GM19395 (cell line): ENCODE measurements around the gene HELB.
A peak's percentile ranks its signal among the peaks of the same experiment; 100 is the strongest.

Source experiments
- ATAC-seq: cut with Tn5 transposase; IDR thresholded peaks from one replicate; pipeline ENCODE4 v1.9.1; 2021; ENCODE audit warnings: mild to moderate bottlenecking, moderate library complexity; ENCODE audit not compliant: unreplicated experiment

Gene HELB

GRCh38 chr12:66301944-66302826 lies at the start of gene HELB:
Gene HELB, plus strand, starts transcription at chr12:66302493. Its CDS starts 111 bp downstream, at chr12:66302604.
- ATAC-seq = peak; percentile 89

- ATAC-seq = no peak
These were observed 49.5 kb upstream of the HELB start for GRCh38 chr12:66252771-66253170.

GRCh38 chr12:66255737-66256136 lies 46.6 kb upstream of the HELB start:
- no peak for ATAC-seq

GRCh38 chr12:66258011-66258410 lies 44.3 kb upstream of the HELB start:
- no peak for ATAC-seq

GRCh38 chr12:66262737-66263136 lies 39.6 kb upstream of the HELB start:
- ATAC-seq = no peak

- no peak for ATAC-seq
These were observed 33.7 kb upstream of the HELB start for GRCh38 chr12:66268562-66268961.

GRCh38 chr12:66269142-66269541 lies 33.2 kb upstream of the HELB start:
- ATAC-seq = no peak

- ATAC-seq = peak; percentile 77
These were observed 32.4 kb upstream of the HELB start for GRCh38 chr12:66269757-66270383.

GRCh38 chr12:66270613-66271012 lies 31.7 kb upstream of the HELB start:
- ATAC-seq = no peak

- no peak for ATAC-seq
These were observed 29.6 kb upstream of the HELB start for GRCh38 chr12:66272650-66273049.

- ATAC-seq = no peak
These were observed 29.1 kb upstream of the HELB start for GRCh38 chr12:66273147-66273546.

GRCh38 chr12:66275040-66275439 lies 27.3 kb upstream of the HELB start:
- no peak for ATAC-seq

GRCh38 chr12:66279123-66279712 lies 23.1 kb upstream of the HELB start:
- ATAC-seq = no peak

GRCh38 chr12:66280561-66280960 lies 21.7 kb upstream of the HELB start:
- no peak for ATAC-seq

- no peak for ATAC-seq
These were observed 20.0 kb upstream of the HELB start for GRCh38 chr12:66282244-66282643.

GRCh38 chr12:66287275-66287674 lies 15.0 kb upstream of the HELB start:
- ATAC-seq = no peak

GRCh38 chr12:66288121-66288520 lies 14.2 kb upstream of the HELB start:
- no peak for ATAC-seq

GRCh38 chr12:66289485-66289884 lies 12.8 kb upstream of the HELB start:
- ATAC-seq = no peak

GRCh38 chr12:66290716-66291200 lies 11.5 kb upstream of the HELB start:
- no peak for ATAC-seq

GRCh38 chr12:66296176-66296683 lies 6.1 kb upstream of the HELB start:
- no peak for ATAC-seq

- ATAC-seq = no peak
These were observed 5.2 kb upstream of the HELB start for GRCh38 chr12:66297080-66297479.

- no peak for ATAC-seq
These were observed 4.4 kb upstream of the HELB start for GRCh38 chr12:66297923-66298322.
